ENCODE data around the gene MBNL2.
A peak's percentile ranks its signal among the peaks of the same experiment; 100 is the strongest.

MBNL2 gene

GRCh38 chr13:97394542-97394941, 172.4 kb downstream of the MBNL2 start:
- Histone ChIP-seq H3K27ac (ENCODE audit: low read depth, low read length, severe bottlenecking) (no peak overlapping the region), H3K9me3 (ENCODE audit: control insufficient read depth, low read length) (no peaks in the 10 kb centered on the region), H3K4me1 (ENCODE audit: control insufficient read depth, insufficient read depth, low read length, poor library complexity, severe bottlenecking) (no peaks in the 10 kb centered on the region), H3K4me3 (ENCODE audit: extremely low read depth, insufficient read depth, low read length, poor library complexity, severe bottlenecking) (no peak overlapping the region), H3K36me3 (ENCODE audit: control insufficient read depth, insufficient read depth, low read length) (peaks cover 12% of the 10 kb centered on the region)

- Histone ChIP-seq H3K4me3 (ENCODE audit: extremely low read depth, insufficient read depth, low read length, poor library complexity, severe bottlenecking) (no peak overlapping the region), H3K4me1 (ENCODE audit: control insufficient read depth, insufficient read depth, low read length, poor library complexity, severe bottlenecking) (no peaks in the 10 kb centered on the region), H3K36me3 (ENCODE audit: control insufficient read depth, insufficient read depth, low read length) (peaks cover 12% of the 10 kb centered on the region), H3K9me3 (ENCODE audit: control insufficient read depth, low read length) (no peaks in the 10 kb centered on the region), H3K27ac (ENCODE audit: low read depth, low read length, severe bottlenecking) (no peak overlapping the region)
- WGBS, 2 experiments (ENCODE audit: insufficient coverage in 2 of 2) = 80 to 91% methylated on average over 1 to 3 of the region's 4 CpGs
Observed at GRCh38 chr13:97395447-97396136, 173.5 kb downstream of the MBNL2 start.

- no peak overlapping the region for H3K4me3 ChIP-seq (ENCODE audit: extremely low read depth, insufficient read depth, low read length, poor library complexity, severe bottlenecking)
- H3K4me1 ChIP-seq (ENCODE audit: control insufficient read depth, insufficient read depth, low read length, poor library complexity, severe bottlenecking) = no peaks in the 10 kb centered on the region
- H3K9me3 ChIP-seq (ENCODE audit: control insufficient read depth, low read length) = no peaks in the 10 kb centered on the region
- WGBS, 2 experiments (ENCODE audit: insufficient coverage in 2 of 2) = 100% methylated on average over 1 of the region's 10 CpGs; no CpG with 5 or more reads in 1 of the 2 experiments
- peaks cover 3% of the 10 kb centered on the region for H3K36me3 ChIP-seq (ENCODE audit: control insufficient read depth, insufficient read depth, low read length)
- H3K27ac ChIP-seq (ENCODE audit: low read depth, low read length, severe bottlenecking) = no peak overlapping the region
Observed at GRCh38 chr13:97397267-97397666, 175.1 kb downstream of the MBNL2 start.

GRCh38 chr13:97401421-97401820, 179.3 kb downstream of the MBNL2 start:
- H3K9me3 ChIP-seq (ENCODE audit: control insufficient read depth, low read length) = no peaks in the 10 kb centered on the region
- H3K4me3 ChIP-seq (ENCODE audit: extremely low read depth, insufficient read depth, low read length, poor library complexity, severe bottlenecking) = no peak overlapping the region
- WGBS, 2 experiments (ENCODE audit: insufficient coverage in 2 of 2) = 64 to 67% methylated on average over 3 of the region's 3 CpGs

GRCh38 chr13:97403893-97404750, 182.0 kb downstream of the MBNL2 start:
- H3K27ac ChIP-seq (ENCODE audit: low read depth, low read length, severe bottlenecking) = no peak overlapping the region
- WGBS, 2 experiments (ENCODE audit: insufficient coverage in 2 of 2) = no CpG with 5 or more reads among the region's 3 CpGs

More at GRCh38 chr13:97401421-97401820, 179.3 kb downstream of the MBNL2 start:
- H3K4me1 ChIP-seq (ENCODE audit: control insufficient read depth, insufficient read depth, low read length, poor library complexity, severe bottlenecking) = no peaks in the 10 kb centered on the region
- no peak overlapping the region for H3K27ac ChIP-seq (ENCODE audit: low read depth, low read length, severe bottlenecking)
- H3K36me3 ChIP-seq (ENCODE audit: control insufficient read depth, insufficient read depth, low read length) = no peaks in the 10 kb centered on the region

GRCh38 chr13:97407540-97407939, 185.4 kb downstream of the MBNL2 start:
- no peaks in the 10 kb centered on the region for H3K9me3 ChIP-seq (ENCODE audit: control insufficient read depth, low read length)

More at GRCh38 chr13:97403893-97404750, 182.0 kb downstream of the MBNL2 start:
- no peak overlapping the region for H3K4me3 ChIP-seq (ENCODE audit: extremely low read depth, insufficient read depth, low read length, poor library complexity, severe bottlenecking)
- no peaks in the 10 kb centered on the region for H3K36me3 ChIP-seq (ENCODE audit: control insufficient read depth, insufficient read depth, low read length)
- H3K9me3 ChIP-seq (ENCODE audit: control insufficient read depth, low read length) = no peaks in the 10 kb centered on the region
- no peaks in the 10 kb centered on the region for H3K4me1 ChIP-seq (ENCODE audit: control insufficient read depth, insufficient read depth, low read length, poor library complexity, severe bottlenecking)

GRCh38 chr13:97408938-97409337, 186.8 kb downstream of the MBNL2 start:
- Histone ChIP-seq H3K9me3 (ENCODE audit: control insufficient read depth, low read length) (no peaks in the 10 kb centered on the region), H3K4me1 (ENCODE audit: control insufficient read depth, insufficient read depth, low read length, poor library complexity, severe bottlenecking) (no peaks in the 10 kb centered on the region), H3K27ac (ENCODE audit: low read depth, low read length, severe bottlenecking) (no peak overlapping the region), H3K4me3 (ENCODE audit: extremely low read depth, insufficient read depth, low read length, poor library complexity, severe bottlenecking) (no peak overlapping the region), H3K36me3 (ENCODE audit: control insufficient read depth, insufficient read depth, low read length) (no peaks in the 10 kb centered on the region)
- WGBS, 2 experiments (ENCODE audit: insufficient coverage in 2 of 2) = 100% methylated on average over 1 of the region's 2 CpGs; no CpG with 5 or more reads in 1 of the 2 experiments

More at GRCh38 chr13:97407540-97407939, 185.4 kb downstream of the MBNL2 start:
- no CpG with 5 or more reads among the region's 2 CpGs for WGBS, 2 experiments (ENCODE audit: insufficient coverage in 2 of 2)
- Histone ChIP-seq H3K27ac (ENCODE audit: low read depth, low read length, severe bottlenecking) (no peak overlapping the region), H3K4me1 (ENCODE audit: control insufficient read depth, insufficient read depth, low read length, poor library complexity, severe bottlenecking) (no peaks in the 10 kb centered on the region), H3K36me3 (ENCODE audit: control insufficient read depth, insufficient read depth, low read length) (no peaks in the 10 kb centered on the region), H3K4me3 (ENCODE audit: extremely low read depth, insufficient read depth, low read length, poor library complexity, severe bottlenecking) (no peak overlapping the region)

GRCh38 chr13:97411984-97412383, 189.9 kb downstream of the MBNL2 start:
- H3K4me1 ChIP-seq (ENCODE audit: control insufficient read depth, insufficient read depth, low read length, poor library complexity, severe bottlenecking) = no peaks in the 10 kb centered on the region
- 97% methylated on average over 5 of the region's 6 CpGs for WGBS, 2 experiments (ENCODE audit: insufficient coverage in 2 of 2)
- no peaks in the 10 kb centered on the region for H3K9me3 ChIP-seq (ENCODE audit: control insufficient read depth, low read length)
- no peak overlapping the region for H3K4me3 ChIP-seq (ENCODE audit: extremely low read depth, insufficient read depth, low read length, poor library complexity, severe bottlenecking)
- H3K27ac ChIP-seq (ENCODE audit: low read depth, low read length, severe bottlenecking) = no peak overlapping the region
- H3K36me3 ChIP-seq (ENCODE audit: control insufficient read depth, insufficient read depth, low read length) = no peaks in the 10 kb centered on the region

- Histone ChIP-seq H3K27ac (ENCODE audit: low read depth, low read length, severe bottlenecking) (no peak overlapping the region), H3K4me1 (ENCODE audit: control insufficient read depth, insufficient read depth, low read length, poor library complexity, severe bottlenecking) (no peaks in the 10 kb centered on the region), H3K4me3 (ENCODE audit: extremely low read depth, insufficient read depth, low read length, poor library complexity, severe bottlenecking) (no peak overlapping the region), H3K9me3 (ENCODE audit: control insufficient read depth, low read length) (no peaks in the 10 kb centered on the region), H3K36me3 (ENCODE audit: control insufficient read depth, insufficient read depth, low read length) (no peaks in the 10 kb centered on the region)
- WGBS, 2 experiments (ENCODE audit: insufficient coverage in 2 of 2) = 20% methylated on average over 1 of the region's 1 CpG; no CpG with 5 or more reads in 1 of the 2 experiments
Observed at GRCh38 chr13:97413694-97414093, 191.6 kb downstream of the MBNL2 start.

GRCh38 chr13:97414392-97414791, 192.3 kb downstream of the MBNL2 start:
- peak overlapping the region; percentile 36 for H3K27ac ChIP-seq (ENCODE audit: low read depth, low read length, severe bottlenecking)

GRCh38 chr13:97417698-97418097, 195.6 kb downstream of the MBNL2 start:
- H3K4me1 ChIP-seq (ENCODE audit: control insufficient read depth, insufficient read depth, low read length, poor library complexity, severe bottlenecking) = no peaks in the 10 kb centered on the region
- H3K4me3 ChIP-seq (ENCODE audit: extremely low read depth, insufficient read depth, low read length, poor library complexity, severe bottlenecking) = no peak overlapping the region
- no peak overlapping the region for H3K27ac ChIP-seq (ENCODE audit: low read depth, low read length, severe bottlenecking)
- H3K9me3 ChIP-seq (ENCODE audit: control insufficient read depth, low read length) = no peaks in the 10 kb centered on the region
- 87 to 90% methylated on average over 2 to 3 of the region's 5 CpGs for WGBS, 2 experiments (ENCODE audit: insufficient coverage in 2 of 2)
- H3K36me3 ChIP-seq (ENCODE audit: control insufficient read depth, insufficient read depth, low read length) = no peaks in the 10 kb centered on the region

More at GRCh38 chr13:97414392-97414791, 192.3 kb downstream of the MBNL2 start:
- H3K9me3 ChIP-seq (ENCODE audit: control insufficient read depth, low read length) = no peaks in the 10 kb centered on the region
- H3K36me3 ChIP-seq (ENCODE audit: control insufficient read depth, insufficient read depth, low read length) = no peaks in the 10 kb centered on the region
- H3K4me1 ChIP-seq (ENCODE audit: control insufficient read depth, insufficient read depth, low read length, poor library complexity, severe bottlenecking) = no peaks in the 10 kb centered on the region
- H3K4me3 ChIP-seq (ENCODE audit: extremely low read depth, insufficient read depth, low read length, poor library complexity, severe bottlenecking) = no peak overlapping the region
- 60 to 74% methylated on average over 2 of the region's 4 CpGs for WGBS, 2 experiments (ENCODE audit: insufficient coverage in 2 of 2)
